Choroid plexus epithelial cell (primary cell): ENCODE measurements around the gene ATP6V1E1.

Source experiments
- DNase-seq: peaks from one replicate; pipeline ENCODE4 v3.0.0-alpha.2; 2010; ENCODE audit warnings: low read depth
- H3K4me3 ChIP-seq: 2 replicates; pipeline ENCODE4 v1.5.1; 2011; ENCODE audit warnings: low read depth, mild to moderate bottlenecking, control low read depth, low read length, moderate library complexity
- TF ChIP-seq, protein P1 (sequence below): conservative IDR thresholded peaks from 2 replicates; pipeline ENCODE4 v1.5.1; 2011; ENCODE audit warnings: low read depth, mild to moderate bottlenecking, control low read depth, inconsistent platforms, low read length, moderate library complexity

Gene ATP6V1E1

DNA sequence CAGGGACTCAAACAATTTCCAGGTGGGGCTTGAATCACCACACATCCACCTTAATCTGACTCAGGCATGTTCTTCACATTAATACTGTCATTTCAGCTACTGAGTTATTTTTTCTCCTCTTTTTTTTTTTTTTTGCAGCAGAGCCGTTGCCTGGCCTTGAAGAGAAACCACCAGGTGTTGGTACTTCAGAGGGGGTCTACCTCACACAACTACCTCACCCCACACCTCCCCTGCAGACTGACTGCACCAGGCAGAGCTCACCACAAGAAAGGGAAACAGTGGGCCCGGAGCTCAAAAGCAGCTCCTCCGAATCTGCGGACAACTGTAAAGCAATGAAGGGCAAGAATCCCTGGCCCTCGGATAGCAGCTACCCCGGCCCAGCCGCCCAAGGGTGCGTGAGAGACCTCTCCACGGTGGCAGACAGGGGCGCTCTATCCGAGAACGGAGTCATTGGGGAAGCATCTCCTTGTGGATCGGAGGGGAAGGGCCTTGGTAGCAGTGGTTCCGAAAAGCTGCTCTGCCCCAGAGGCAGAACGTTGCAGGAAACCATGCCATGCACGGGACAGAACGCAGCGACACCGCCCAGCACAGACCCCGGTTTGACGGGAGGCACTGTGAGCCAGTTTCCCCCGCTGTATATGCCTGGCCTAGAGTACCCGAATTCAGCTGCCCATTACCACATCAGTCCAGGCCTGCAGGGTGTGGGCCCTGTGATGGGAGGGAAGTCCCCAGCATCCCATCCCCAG is 80.4 kb downstream of the ATP6V1E1 start:
- TF ChIP-seq, protein P1, sequence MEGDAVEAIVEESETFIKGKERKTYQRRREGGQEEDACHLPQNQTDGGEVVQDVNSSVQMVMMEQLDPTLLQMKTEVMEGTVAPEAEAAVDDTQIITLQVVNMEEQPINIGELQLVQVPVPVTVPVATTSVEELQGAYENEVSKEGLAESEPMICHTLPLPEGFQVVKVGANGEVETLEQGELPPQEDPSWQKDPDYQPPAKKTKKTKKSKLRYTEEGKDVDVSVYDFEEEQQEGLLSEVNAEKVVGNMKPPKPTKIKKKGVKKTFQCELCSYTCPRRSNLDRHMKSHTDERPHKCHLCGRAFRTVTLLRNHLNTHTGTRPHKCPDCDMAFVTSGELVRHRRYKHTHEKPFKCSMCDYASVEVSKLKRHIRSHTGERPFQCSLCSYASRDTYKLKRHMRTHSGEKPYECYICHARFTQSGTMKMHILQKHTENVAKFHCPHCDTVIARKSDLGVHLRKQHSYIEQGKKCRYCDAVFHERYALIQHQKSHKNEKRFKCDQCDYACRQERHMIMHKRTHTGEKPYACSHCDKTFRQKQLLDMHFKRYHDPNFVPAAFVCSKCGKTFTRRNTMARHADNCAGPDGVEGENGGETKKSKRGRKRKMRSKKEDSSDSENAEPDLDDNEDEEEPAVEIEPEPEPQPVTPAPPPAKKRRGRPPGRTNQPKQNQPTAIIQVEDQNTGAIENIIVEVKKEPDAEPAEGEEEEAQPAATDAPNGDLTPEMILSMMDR, result no peak
- no peak overlapping the region for H3K4me3 ChIP-seq
- DNase-seq, result no peak

DNA sequence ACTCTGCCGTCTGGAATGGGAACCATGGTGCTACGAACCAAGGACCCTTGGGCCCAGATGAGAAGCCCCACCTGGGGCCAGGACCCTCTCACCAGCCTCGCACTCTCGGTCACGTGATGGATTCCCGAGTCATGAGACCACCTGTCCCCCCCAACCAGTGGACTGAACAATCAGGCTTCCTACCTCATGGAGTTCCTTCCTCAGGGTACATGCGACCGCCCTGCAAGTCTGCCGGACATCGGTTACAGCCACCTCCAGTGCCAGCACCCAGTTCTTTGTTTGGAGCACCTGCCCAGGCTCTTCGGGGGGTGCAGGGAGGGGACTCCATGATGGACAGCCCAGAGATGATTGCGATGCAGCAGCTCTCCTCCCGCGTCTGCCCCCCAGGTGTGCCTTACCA is 86.1 kb downstream of the ATP6V1E1 start:
- TF ChIP-seq, protein P1, result no peak
- no peak for DNase-seq
- no peak overlapping the region for H3K4me3 ChIP-seq
